Lower leg skin (tissue), 4 donors: Measurements from ENCODE around the gene SLC26A9. TPM values are rescaled to one million over a fixed set of nuclear protein-coding genes. Genes with fewer than 3 reads are reported as not detected.

Source experiments
- DNase-seq, 2 donors: peaks; one replicate each; pipeline ENCODE4 v3.0.0-alpha.2; 2019; ENCODE audit warnings: low spot score in 2 of 2
- H3K4me3 ChIP-seq: fragments of 200-600 bp; sonication (generic); 2 replicates; pipeline ENCODE4 v1.5.1; 2017; ENCODE audit warnings: mild to moderate bottlenecking, low read depth; ENCODE audit not compliant: poor library complexity, severe bottlenecking
- CTCF ChIP-seq, 3 donors: fragments of 450-650 bp; IDR thresholded peaks; one replicate each; pipeline ENCODE4 v1.5.1; 2016; ENCODE audit warnings: antibody characterized with exemption in 3 of 3, mild to moderate bottlenecking in 3 of 3, moderate library complexity in 2 of 3
- POLR2A ChIP-seq, 2 donors: fragments of 450-650 bp; IDR thresholded peaks; one replicate each; pipeline ENCODE4 v1.6.1; 2016 to 2017; ENCODE audit warnings: antibody characterized with exemption in 2 of 2, mild to moderate bottlenecking in 1 of 2, moderate library complexity in 1 of 2
- WGBS, 2 donors: methylation state at CpG; one replicate each; pipeline ENCODE4 v1.1.5; 2018; 5-methylcytosine and 5-hydroxymethylcytosine counted together
- intact Hi-C: fragments of 100-400 bp; cut with DNase I; formaldehyde crosslinking; loops from one replicate; pipeline ENCODE4 v1.15.0; 2023; ENCODE audit warnings: low total_unique reads
- total RNA-seq, 4 donors: library from RNA; depleted of rRNA; stranded (reverse); fragments of >200 nt; gene quantifications; one replicate each; pipeline ENCODE4 v1.1.0, GENCODE V29; 2016

Gene SLC26A9
- total RNA-seq, 4 donors from 2014 or later: 2.7 to 14.8 (median 5.4) TPM

- TF ChIP-seq POLR2A (IDR thresholded peaks at IDR 0.05) (no peak), CTCF (IDR thresholded peaks at IDR 0.05) (no peak)
- intact Hi-C loops: no loop called here
- 60 to 67% methylated on average over 4 of the region's 4 CpGs for WGBS, 2 donors
- no peak for DNase-seq
- H3K4me3 ChIP-seq: no peak overlapping the region
These were observed 28.8 kb upstream of the SLC26A9 start for GRCh38 chr1:205972081-205972480.

- TF ChIP-seq POLR2A (IDR thresholded peaks at IDR 0.05): no peak
- TF ChIP-seq CTCF (IDR thresholded peaks at IDR 0.05): no peak
- DNase-seq: no peak
- no peak overlapping the region for H3K4me3 ChIP-seq
- intact Hi-C loops: no loop called here
- 86 to 89% methylated on average over 4 of the region's 4 CpGs for WGBS, 2 donors
These were observed 27.8 kb upstream of the SLC26A9 start for GRCh38 chr1:205971082-205971481.

GRCh38 chr1:205970486-205970885, 27.2 kb upstream of the SLC26A9 start:
- WGBS, 2 donors: 38 to 44% methylated on average over 1 of the region's 1 CpG
- intact Hi-C loops: no loop called here
- no peak for DNase-seq
- TF ChIP-seq CTCF (IDR thresholded peaks at IDR 0.05) (no peak), POLR2A (IDR thresholded peaks at IDR 0.05) (no peak)
- H3K4me3 ChIP-seq: no peak overlapping the region

DNA sequence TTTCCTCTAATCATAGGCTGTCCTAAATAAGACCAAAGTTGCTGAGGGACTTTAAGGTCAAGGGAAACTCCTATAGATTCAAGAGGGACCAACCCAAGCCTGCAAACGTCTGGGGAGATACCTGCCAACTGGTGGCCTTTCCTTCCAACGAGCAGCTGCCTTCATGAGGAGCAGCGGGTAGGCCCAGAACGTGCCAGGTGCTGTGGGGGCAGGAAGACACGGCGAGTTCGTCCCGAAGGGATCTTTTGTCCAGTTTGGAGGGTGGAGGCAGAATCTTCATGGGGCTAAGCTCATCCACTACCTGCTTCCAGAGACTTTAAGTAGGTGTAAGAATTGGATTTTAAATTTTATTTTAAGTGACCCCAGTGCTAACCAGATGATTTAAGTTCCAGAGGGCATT, 26.0 kb upstream of the SLC26A9 start:
- TF ChIP-seq CTCF (IDR thresholded peaks at IDR 0.05) (no peak), POLR2A (IDR thresholded peaks at IDR 0.05) (no peak)

DNA sequence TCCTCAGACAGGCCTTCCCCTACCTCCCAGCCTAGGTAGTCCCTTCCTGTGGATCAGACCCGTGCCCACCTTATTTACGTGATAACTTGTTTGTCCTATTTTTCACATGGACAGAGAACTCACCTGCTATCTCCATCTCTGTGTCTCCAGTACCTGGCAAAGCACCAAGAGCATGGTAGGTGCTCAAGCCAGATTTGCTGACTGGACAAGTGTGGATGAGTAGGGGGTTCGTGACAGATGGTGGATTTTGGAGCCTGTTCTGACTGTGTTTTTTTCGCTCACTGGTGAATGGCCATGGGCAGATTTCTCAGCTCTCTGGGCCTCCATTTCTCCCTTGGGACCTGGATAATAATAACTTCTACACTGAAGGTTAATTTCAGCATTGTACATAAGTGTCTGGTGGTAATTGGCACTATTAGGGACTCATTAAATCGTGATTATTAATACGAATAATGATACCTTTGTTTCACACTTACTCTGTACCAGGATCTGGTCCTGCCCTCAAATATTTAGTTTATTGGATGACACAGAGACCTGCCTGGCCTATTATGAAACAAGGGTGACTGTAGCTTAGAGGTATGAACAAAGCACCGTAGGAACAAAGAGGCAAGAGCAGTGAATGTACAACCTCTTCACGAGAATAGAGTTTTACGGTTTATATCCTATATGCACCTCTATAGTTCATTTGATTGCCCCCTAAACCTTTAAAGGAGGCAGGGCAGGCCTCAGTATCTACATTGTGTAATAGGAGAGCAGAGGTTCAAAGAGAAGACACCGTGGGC, 24.5 kb upstream of the SLC26A9 start:
- intact Hi-C loops: no loop called here
- no peak for DNase-seq
- TF ChIP-seq CTCF (IDR thresholded peaks at IDR 0.05): no peak
- TF ChIP-seq POLR2A (IDR thresholded peaks at IDR 0.05): no peak

More for the DNA sequence above, 26.0 kb upstream of the SLC26A9 start:
- no peak overlapping the region for H3K4me3 ChIP-seq
- WGBS, 2 donors: 82 to 86% methylated on average over 8 of the region's 8 CpGs
- intact Hi-C loops: no loop called here
- no peak for DNase-seq

More for the DNA sequence above, 24.5 kb upstream of the SLC26A9 start:
- no peak overlapping the region for H3K4me3 ChIP-seq
- 80 to 81% methylated on average over 10 of the region's 10 CpGs for WGBS, 2 donors
